ENCODE results near the gene CEP170.
"Not testable (repeated sequence)": the region's sequence is repeated elsewhere in the genome, so short reads cannot be mapped to it uniquely, and the experiment has no call there.

- not testable (repeated sequence) for TF ChIP-seq EZH2 (IDR thresholded peaks at IDR 0.05; ENCODE audit: borderline replicate concordance, low read length); CTCF (IDR thresholded peaks at IDR 0.05; ENCODE audit: low read length)
Measured at GRCh38 chr1:243211984-243212383, 43.1 kb downstream of the CEP170 start.
